GM12801 (cell line): ENCODE results near the gene PHGDH.

Experiments used
- CTCF ChIP-seq: IDR thresholded peaks from one replicate; pipeline ENCODE4 v1.5.1; 2011; ENCODE audit warnings: control low read depth; ENCODE audit not compliant: insufficient read length; ENCODE audit errors: extremely low read depth

Gene PHGDH

GRCh38 chr1:119735217-119735616, 23.5 kb downstream of the PHGDH start:
- no peak for TF ChIP-seq CTCF

- TF ChIP-seq CTCF = no peak
Observed at GRCh38 chr1:119736649-119737039, 24.9 kb downstream of the PHGDH start.

GRCh38 chr1:119737040-119737682, 25.4 kb downstream of the PHGDH start:
- no peak for TF ChIP-seq CTCF

GRCh38 chr1:119738100-119738720, 26.5 kb downstream of the PHGDH start:
- TF ChIP-seq CTCF = no peak

GRCh38 chr1:119739150-119739549, 27.4 kb downstream of the PHGDH start:
- TF ChIP-seq CTCF = no peak

- no peak for TF ChIP-seq CTCF
Observed at GRCh38 chr1:119740261-119740660, 28.5 kb downstream of the PHGDH start.

- no peak for TF ChIP-seq CTCF
Observed at GRCh38 chr1:119740896-119741780, 29.4 kb downstream of the PHGDH start.
